NB4 (cell line): ENCODE results near the gene ANXA6.

Experiments used
- CTCF ChIP-seq: IDR thresholded peaks from one replicate; pipeline ENCODE4 v1.5.1; 2012; ENCODE audit warnings: low read depth, low read length
- POLR2A ChIP-seq: IDR thresholded peaks from 2 replicates; pipeline ENCODE4 v1.6.1; 2011; ENCODE audit warnings: mild to moderate bottlenecking; ENCODE audit not compliant: insufficient read length; ENCODE audit errors: extremely low read depth

- TF ChIP-seq CTCF = no peak
- TF ChIP-seq POLR2A = no peak
Observed at GRCh38 chr5:151180291-151180690, 22.7 kb upstream of the ANXA6 start.
